H9 (cell line): ENCODE measurements around the gene SERPINB10. TPM values are rescaled to one million over a fixed set of nuclear protein-coding genes. Genes with fewer than 3 reads are reported as not detected.

Experiments used
- DNase-seq: peaks from one replicate; pipeline ENCODE4 v3.0.0-alpha.2; 2017
- H2AFZ ChIP-seq: one replicate; pipeline ENCODE4 v1.6.1; 2013; ENCODE audit warnings: mild to moderate bottlenecking, low read length, control low read depth, moderate library complexity
- H2AK5ac ChIP-seq: 2 replicates; pipeline ENCODE4 v1.6.1; 2013; ENCODE audit warnings: low read length, control low read depth, mixed read lengths; ENCODE audit not compliant: insufficient read length
- H2BK120ac ChIP-seq: one replicate; pipeline ENCODE4 v1.6.1; 2013; ENCODE audit warnings: low read depth, mild to moderate bottlenecking, low read length, control low read depth, inconsistent platforms; ENCODE audit not compliant: poor library complexity, severe bottlenecking
- H2BK12ac ChIP-seq: 2 replicates; pipeline ENCODE4 v1.6.1; 2013; ENCODE audit warnings: low read length, control low read depth, mixed read lengths, low read depth; ENCODE audit not compliant: insufficient read length
- H2BK15ac ChIP-seq: 2 replicates; pipeline ENCODE4 v1.6.1; 2013; ENCODE audit warnings: low read depth, low read length, control low read depth
- H2BK20ac ChIP-seq: one replicate; pipeline ENCODE4 v1.6.1; 2013; ENCODE audit warnings: low read depth, mild to moderate bottlenecking, low read length, control low read depth, inconsistent platforms; ENCODE audit not compliant: poor library complexity, severe bottlenecking
- H2BK5ac ChIP-seq: 2 replicates; pipeline ENCODE4 v1.6.1; 2013; ENCODE audit warnings: low read length, control low read depth, mixed read lengths; ENCODE audit not compliant: insufficient read length
- H3K14ac ChIP-seq: 2 replicates; pipeline ENCODE4 v1.6.1; 2013; ENCODE audit warnings: low read length, control low read depth; ENCODE audit not compliant: insufficient read depth
- H3K18ac ChIP-seq: 2 replicates; pipeline ENCODE4 v1.6.1; 2013; ENCODE audit warnings: low read depth, mild to moderate bottlenecking, mixed read lengths, low read length, control low read depth; ENCODE audit not compliant: insufficient read length
- H3K23ac ChIP-seq: 2 replicates; pipeline ENCODE4 v1.6.1; 2013; ENCODE audit warnings: low read length, control low read depth, mixed read lengths, low read depth; ENCODE audit not compliant: insufficient read length
- H3K23me2 ChIP-seq: 2 replicates; pipeline ENCODE4 v1.6.1; 2013; ENCODE audit warnings: low read depth, mild to moderate bottlenecking, mixed read lengths, low read length, control low read depth; ENCODE audit not compliant: insufficient read length, poor library complexity, severe bottlenecking
- H3K27ac ChIP-seq: 2 replicates; pipeline ENCODE4 v1.5.1; 2013; ENCODE audit warnings: low read length, control low read depth, mixed read lengths, low read depth; ENCODE audit not compliant: insufficient read length
- H3K27me3 ChIP-seq: 2 replicates; pipeline ENCODE4 v1.6.1; 2013; ENCODE audit warnings: low read length, control low read depth, inconsistent platforms; ENCODE audit not compliant: insufficient read depth
- H3K4ac ChIP-seq: 2 replicates; pipeline ENCODE4 v1.6.1; 2013; ENCODE audit warnings: low read depth, mild to moderate bottlenecking, control low read depth, inconsistent platforms, low read length, moderate library complexity
- H3K4me1 ChIP-seq: 2 replicates; pipeline ENCODE4 v1.6.1; 2013; ENCODE audit warnings: low read length, control low read depth, inconsistent platforms; ENCODE audit not compliant: insufficient read depth
- H3K4me2 ChIP-seq: 2 replicates; pipeline ENCODE4 v1.6.1; 2013; ENCODE audit warnings: low read length, control low read depth, mixed read lengths; ENCODE audit not compliant: insufficient read length, insufficient read depth
- H3K56ac ChIP-seq: 2 replicates; pipeline ENCODE4 v1.6.1; 2013; ENCODE audit warnings: low read depth, mild to moderate bottlenecking, mixed read lengths, low read length, control low read depth; ENCODE audit not compliant: insufficient read length
- H3K79me1 ChIP-seq: 2 replicates; pipeline ENCODE4 v1.6.1; 2013; ENCODE audit warnings: low read depth, mild to moderate bottlenecking, moderate library complexity, low read length, control low read depth, inconsistent platforms; ENCODE audit not compliant: insufficient read depth, poor library complexity, severe bottlenecking
- H3K79me2 ChIP-seq: 2 replicates; pipeline ENCODE4 v1.6.1; 2013; ENCODE audit warnings: low read length, control low read depth, inconsistent platforms; ENCODE audit not compliant: insufficient read depth
- H3K9ac ChIP-seq: 2 replicates; pipeline ENCODE4 v1.6.1; 2013; ENCODE audit warnings: low read length, control low read depth, mixed read lengths; ENCODE audit not compliant: insufficient read length; ENCODE audit errors: extremely low read depth
- H3K9me3 ChIP-seq: one replicate; pipeline ENCODE4 v1.6.1; 2013; ENCODE audit warnings: low read depth, low read length, inconsistent platforms; ENCODE audit not compliant: control insufficient read depth
- H3T11ph ChIP-seq: one replicate; pipeline ENCODE4 v1.6.1; 2013; ENCODE audit warnings: mild to moderate bottlenecking, low read length, control low read depth, inconsistent platforms
- H4K20me1 ChIP-seq: one replicate; pipeline ENCODE4 v1.6.1; 2013; ENCODE audit not compliant: control insufficient read depth, insufficient read length, insufficient read depth
- H4K5ac ChIP-seq: 2 replicates; pipeline ENCODE4 v1.6.1; 2013; ENCODE audit warnings: low read depth, mild to moderate bottlenecking, mixed read lengths, low read length, control low read depth; ENCODE audit not compliant: insufficient read length
- H4K8ac ChIP-seq: replicated peaks from 2 replicates; pipeline ENCODE4 v1.6.1; 2013; ENCODE audit warnings: low read length, control low read depth, mixed read lengths, low read depth; ENCODE audit not compliant: insufficient read length
- H4K91ac ChIP-seq: 2 replicates; pipeline ENCODE4 v1.6.1; 2013; ENCODE audit warnings: low read depth, mild to moderate bottlenecking, moderate library complexity, mixed read lengths, low read length, control low read depth; ENCODE audit not compliant: insufficient read length
- H3K27ac Mint-ChIP-seq, 3 experiments: 2 replicates in 2 of 3; 3 replicates in 1 of 3; pipeline ENCODE4 v1.8.0; 2020 to 2021; ENCODE audit warnings: mixed read lengths in 3 of 3, mild to moderate bottlenecking in 1 of 3, moderate library complexity in 1 of 3
- H3K27me3 Mint-ChIP-seq: 2 replicates; pipeline ENCODE4 v1.8.0; 2021; ENCODE audit warnings: low read depth, mild to moderate bottlenecking, moderate library complexity, mixed read lengths
- H3K36me3 Mint-ChIP-seq, 3 experiments: 2 replicates in 2 of 3; 3 replicates in 1 of 3; pipeline ENCODE4 v1.8.0; 2020 to 2021; ENCODE audit warnings: low read depth in 3 of 3, mixed read lengths in 3 of 3; ENCODE audit not compliant: insufficient read depth in 1 of 3
- H3K4me1 Mint-ChIP-seq, 2 experiments: 2 replicates each; pipeline ENCODE4 v1.8.0; 2020; ENCODE audit warnings: mixed read lengths in 2 of 2
- H3K4me3 Mint-ChIP-seq, 2 experiments: 2 replicates in 1 of 2; 3 replicates in 1 of 2; pipeline ENCODE4 v1.8.0; 2020 to 2021; ENCODE audit warnings: mild to moderate bottlenecking in 2 of 2, mixed read lengths in 2 of 2, moderate library complexity in 1 of 2
- H3K9me3 Mint-ChIP-seq, 2 experiments: 2 replicates in 1 of 2; 3 replicates in 1 of 2; pipeline ENCODE4 v1.8.0; 2020; ENCODE audit warnings: mild to moderate bottlenecking in 2 of 2, mixed read lengths in 2 of 2, moderate library complexity in 1 of 2
- CTCF ChIP-seq: fragments of 200-600 bp; sonication (generic); conservative IDR thresholded peaks from 3 replicates; pipeline ENCODE4 v1.8.0; 2021; ENCODE audit warnings: antibody characterized with exemption, mild to moderate bottlenecking
- WGBS: extraction: QIAGEN DNeasy Blood & Tissue Kit; methylation state at CpG from one replicate; pipeline ENCODE4 v1.1.7; 2013; ENCODE audit warnings: missing lambda C conversion rate, low lambda C conversion rate, mixed read lengths; ENCODE audit not compliant: insufficient read length; ENCODE audit errors: extremely low coverage; 5-methylcytosine and 5-hydroxymethylcytosine counted together
- total RNA-seq: library from RNA; stranded (reverse); gene quantifications from 2 replicates; pipeline ENCODE4 v1.2.1, GENCODE V29; 2021

The SERPINB10 gene
- total RNA-seq, 1 experiment from 2014 or later = not detected

GRCh38 chr18:63890950-63891304, 16.8 kb upstream of the SERPINB10 start:
- Histone ChIP-seq H3K27ac (no peak overlapping the region), H2BK20ac (no peak overlapping the region), H3K23me2 (no peaks in the 10 kb centered on the region), H4K5ac (no peak overlapping the region), H3K56ac (no peak overlapping the region), H3K4ac (no peak overlapping the region), H3K18ac (no peak overlapping the region), H2BK5ac (no peak overlapping the region), H4K8ac (no peak overlapping the region), H3K14ac (no peak overlapping the region), H3K9ac (no peak overlapping the region), H2BK120ac (no peak overlapping the region), H3T11ph (no peak overlapping the region), H2BK15ac (no peak overlapping the region), H2AK5ac (no peak overlapping the region), H3K9me3 (no peaks in the 10 kb centered on the region), H3K79me1 (no peaks in the 10 kb centered on the region), H2BK12ac (no peak overlapping the region), H4K91ac (no peak overlapping the region), H3K27me3 (no peaks in the 10 kb centered on the region), H3K79me2 (no peaks in the 10 kb centered on the region), H3K4me2 (no peak overlapping the region), H3K4me1 (no peaks in the 10 kb centered on the region), H3K23ac (no peak overlapping the region), H2AFZ (no peak overlapping the region), H4K20me1 (no peaks in the 10 kb centered on the region)
- peak; percentile 25; the same call in 2 of the 3 replicates for TF ChIP-seq CTCF
- no peak overlapping the region for H3K27ac Mint-ChIP-seq
- DNase-seq = no peak
- no CpG with 5 or more reads among the region's 5 CpGs for WGBS
- H3K9me3 Mint-ChIP-seq = no peaks in the 10 kb centered on the region
- no peak overlapping the region for H3K4me3 Mint-ChIP-seq
- H3K27me3 Mint-ChIP-seq = no peaks in the 10 kb centered on the region
- no peaks in the 10 kb centered on the region for H3K36me3 Mint-ChIP-seq
- H3K4me1 Mint-ChIP-seq = no peaks in the 10 kb centered on the region
